ENCODE data around the gene HHATL.

GRCh38 chr3:42733501-42734262 lies 31.1 kb upstream of the HHATL start:
- TF ChIP-seq CTCF (conservative IDR thresholded peaks at IDR 0.05 in 1 of 2, IDR thresholded peaks at IDR 0.05 in 1 of 2; ENCODE audit: low read depth in 1 of 2, low read length in 2 of 2) (no peak), EZH2 (IDR thresholded peaks at IDR 0.05; ENCODE audit: low read length, missing control alignments) (no peak)

Measured in fibroblast of lung (primary cell).